Measurements from ENCODE around the gene MBIP. TPM values are rescaled to one million over a fixed set of nuclear protein-coding genes. Genes with fewer than 3 reads are reported as not detected.

MBIP gene, protein sequence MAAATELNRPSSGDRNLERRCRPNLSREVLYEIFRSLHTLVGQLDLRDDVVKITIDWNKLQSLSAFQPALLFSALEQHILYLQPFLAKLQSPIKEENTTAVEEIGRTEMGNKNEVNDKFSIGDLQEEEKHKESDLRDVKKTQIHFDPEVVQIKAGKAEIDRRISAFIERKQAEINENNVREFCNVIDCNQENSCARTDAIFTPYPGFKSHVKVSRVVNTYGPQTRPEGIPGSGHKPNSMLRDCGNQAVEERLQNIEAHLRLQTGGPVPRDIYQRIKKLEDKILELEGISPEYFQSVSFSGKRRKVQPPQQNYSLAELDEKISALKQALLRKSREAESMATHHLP
- total RNA-seq (1 to 10 TPM; 6.0 to 6.5 (median 6.3) TPM), polyA plus RNA-seq (1 to 10 TPM; 3.7 to 6.3 (median 5.6) TPM)
- long read RNA-seq, donor 1, partial matches to known transcripts: 0 of 2 reads
- long read RNA-seq, donor 1, other reads (novel, unspliced or antisense): 0 of 2 reads
- long read RNA-seq, donor 2, partial matches to known transcripts: 0 of 4 reads
- long read RNA-seq, donor 2, other reads (novel, unspliced or antisense): 0 of 4 reads

- ATAC-seq: peak; percentile 99 to 100 (median 100)
- peak within 1 kb of the TSS; percentile 93 for H3K4me3 ChIP-seq
- 0 to 1% (median 1%) methylated on average over 35 of the region's 35 CpGs for WGBS, 3 donors
- H3K36me3 ChIP-seq (ENCODE audit: insufficient read depth in 1 of 2, low read depth in 1 of 2): no peaks in the 10 kb centered on the region
- peak; percentile 87 to 91 for DNase-seq
- peaks cover 28% of the 10 kb centered on the region for H3K4me1 ChIP-seq
- no peaks in the 10 kb centered on the region for H3K9me3 ChIP-seq
- intact Hi-C loops (cut with DNase I): loop anchor here in 1 of 2 donors (5.0 kb wide), 1 partner anchor 62 kb away; no protein-coding TSS in a partner anchor
- TF ChIP-seq, protein P1, sequence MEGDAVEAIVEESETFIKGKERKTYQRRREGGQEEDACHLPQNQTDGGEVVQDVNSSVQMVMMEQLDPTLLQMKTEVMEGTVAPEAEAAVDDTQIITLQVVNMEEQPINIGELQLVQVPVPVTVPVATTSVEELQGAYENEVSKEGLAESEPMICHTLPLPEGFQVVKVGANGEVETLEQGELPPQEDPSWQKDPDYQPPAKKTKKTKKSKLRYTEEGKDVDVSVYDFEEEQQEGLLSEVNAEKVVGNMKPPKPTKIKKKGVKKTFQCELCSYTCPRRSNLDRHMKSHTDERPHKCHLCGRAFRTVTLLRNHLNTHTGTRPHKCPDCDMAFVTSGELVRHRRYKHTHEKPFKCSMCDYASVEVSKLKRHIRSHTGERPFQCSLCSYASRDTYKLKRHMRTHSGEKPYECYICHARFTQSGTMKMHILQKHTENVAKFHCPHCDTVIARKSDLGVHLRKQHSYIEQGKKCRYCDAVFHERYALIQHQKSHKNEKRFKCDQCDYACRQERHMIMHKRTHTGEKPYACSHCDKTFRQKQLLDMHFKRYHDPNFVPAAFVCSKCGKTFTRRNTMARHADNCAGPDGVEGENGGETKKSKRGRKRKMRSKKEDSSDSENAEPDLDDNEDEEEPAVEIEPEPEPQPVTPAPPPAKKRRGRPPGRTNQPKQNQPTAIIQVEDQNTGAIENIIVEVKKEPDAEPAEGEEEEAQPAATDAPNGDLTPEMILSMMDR (IDR thresholded peaks at IDR 0.05): no peak
- peaks cover 0 to 3% (median 2%) of the 10 kb centered on the region in 3 donors for H3K27me3 ChIP-seq (ENCODE audit: insufficient read depth in 3 of 3, low read length in 2 of 3)
- peak within 1 kb of the TSS; percentile 85 for H3K27ac ChIP-seq
Measured at GRCh38 chr14:36320200-36320896, at the start of gene MBIP. TSS of gene MBIP (minus strand) at chr14:36320637. CDS start at chr14:36320588, 49 bp downstream.

GRCh38 chr14:36367985-36368774 is 47.7 kb upstream of the MBIP start:
- Histone ChIP-seq H3K4me1 (no peaks in the 10 kb centered on the region), H3K27ac (no peak overlapping the region), H3K9me3 (no peaks in the 10 kb centered on the region), H3K36me3 (ENCODE audit: insufficient read depth in 1 of 2, low read depth in 1 of 2) (no peaks in the 10 kb centered on the region), H3K4me3 (no peak overlapping the region), H3K27me3 (ENCODE audit: insufficient read depth in 3 of 3, low read length in 2 of 3) (no peaks in the 10 kb centered on the region)
- WGBS, 3 donors: 64 to 76% (median 70%) methylated on average over 6 of the region's 6 CpGs
- ATAC-seq: no peak
- TF ChIP-seq, protein P1 (IDR thresholded peaks at IDR 0.05): no peak
- intact Hi-C loops (cut with DNase I): no loop called here
- DNase-seq: no peak

GRCh38 chr14:36365766-36366165 is 45.3 kb upstream of the MBIP start:
- TF ChIP-seq, protein P1 (IDR thresholded peaks at IDR 0.05): no peak
- Histone ChIP-seq H3K27me3 (ENCODE audit: insufficient read depth in 3 of 3, low read length in 2 of 3) (no peaks in the 10 kb centered on the region), H3K36me3 (ENCODE audit: insufficient read depth in 1 of 2, low read depth in 1 of 2) (no peaks in the 10 kb centered on the region), H3K27ac (no peak overlapping the region), H3K4me1 (no peaks in the 10 kb centered on the region), H3K9me3 (no peaks in the 10 kb centered on the region), H3K4me3 (no peak overlapping the region)
- ATAC-seq: no peak
- no peak for DNase-seq
- intact Hi-C loops (cut with DNase I): no loop called here
- 42 to 49% (median 47%) methylated on average over 2 of the region's 2 CpGs for WGBS, 3 donors

GRCh38 chr14:36363704-36364103 is 43.3 kb upstream of the MBIP start:
- Histone ChIP-seq H3K27ac (no peak overlapping the region), H3K9me3 (no peaks in the 10 kb centered on the region), H3K4me1 (no peaks in the 10 kb centered on the region), H3K27me3 (ENCODE audit: insufficient read depth in 3 of 3, low read length in 2 of 3) (no peaks in the 10 kb centered on the region), H3K4me3 (no peak overlapping the region), H3K36me3 (ENCODE audit: insufficient read depth in 1 of 2, low read depth in 1 of 2) (no peaks in the 10 kb centered on the region)
- DNase-seq (no peak), ATAC-seq (no peak)
- WGBS, 3 donors: 90 to 98% (median 93%) methylated on average over 2 of the region's 2 CpGs
- TF ChIP-seq, protein P1 (IDR thresholded peaks at IDR 0.05): no peak
- intact Hi-C loops (cut with DNase I): no loop called here

All from psoas muscle (tissue), 8 donors.